ENCODE results near the gene G6PD. TPM values are rescaled to one million over a fixed set of nuclear protein-coding genes. Genes with fewer than 3 reads are reported as not detected.
"Not testable (repeated sequence)": the region's sequence is repeated elsewhere in the genome, so short reads cannot be mapped to it uniquely, and the experiment has no call there.

The G6PD gene
- total and polyA plus RNA-seq, 8 donors: 34.8 to 109 (median 42.0) TPM

DNA sequence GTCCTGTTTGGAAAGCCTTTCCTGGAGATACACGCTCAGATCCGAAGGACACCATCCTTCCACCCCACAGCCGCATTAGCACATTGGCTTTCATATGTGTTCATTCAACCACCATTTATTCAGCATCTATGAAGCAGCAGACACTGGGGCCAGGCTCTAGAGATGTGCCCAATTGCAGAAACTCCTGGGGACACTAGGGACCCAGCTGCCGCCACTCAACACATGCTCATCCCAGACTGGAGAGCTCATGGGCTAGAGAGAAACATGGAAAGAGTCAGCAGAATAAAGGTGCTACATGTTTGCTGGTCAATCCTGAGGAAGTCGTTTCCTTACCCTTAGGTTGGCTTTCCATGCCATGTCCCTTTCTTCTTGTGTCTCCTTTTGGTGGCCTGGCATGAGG lies 45.9 kb upstream of the G6PD start:
- TF ChIP-seq CTCF (IDR thresholded peaks at IDR 0.05): no peak
- H3K27me3 ChIP-seq: no peaks in the 10 kb centered on the region
- H3K36me3 ChIP-seq: no peaks in the 10 kb centered on the region
- intact Hi-C loops (cut with DNase I): no loop called here
- H3K4me3 ChIP-seq: no peak overlapping the region
- no peaks in the 10 kb centered on the region for H3K9me3 ChIP-seq
- no peaks in the 10 kb centered on the region for H3K4me1 ChIP-seq
- H3K27ac ChIP-seq: no peak overlapping the region
- DNase-seq (no peak), ATAC-seq (no peak)

DNA sequence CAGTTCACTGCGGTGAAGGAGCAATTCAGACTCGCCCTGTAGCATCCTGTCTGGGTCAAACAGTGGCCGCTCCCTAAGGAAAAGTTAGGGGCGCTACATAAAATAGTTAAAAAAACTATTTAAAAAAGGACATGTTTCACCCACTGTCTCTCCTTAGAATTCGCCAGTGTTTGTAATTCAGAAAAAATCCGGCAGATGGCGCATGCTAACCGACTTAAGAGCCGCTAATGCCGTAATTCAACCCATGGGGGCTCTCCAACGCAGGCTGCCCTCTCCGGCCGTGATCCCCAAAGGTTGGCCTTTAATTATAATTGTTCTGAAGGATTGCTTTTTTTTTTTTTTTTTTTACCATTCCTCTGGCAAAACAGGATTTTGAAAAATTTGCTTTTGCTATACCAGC lies 43.8 kb upstream of the G6PD start:
- H3K9me3 ChIP-seq; ATAC-seq; intact Hi-C loops (cut with DNase I); H3K36me3 ChIP-seq; DNase-seq; H3K27ac ChIP-seq; H3K4me1 ChIP-seq; H3K27me3 ChIP-seq; H3K4me3 ChIP-seq: not testable (repeated sequence)

- H3K4me1 ChIP-seq; H3K9me3 ChIP-seq; H3K27ac ChIP-seq; H3K4me3 ChIP-seq; H3K27me3 ChIP-seq; intact Hi-C loops (cut with DNase I); ATAC-seq; DNase-seq; H3K36me3 ChIP-seq: not testable (repeated sequence)
Observed at GRCh38 chrX:154584585-154585183, 38.0 kb upstream of the G6PD start, which contains the start of gene CTAG1A. TSS of gene CTAG1A (plus strand) at chrX:154585133. CDS start at chrX:154585207, 74 bp downstream.

DNA sequence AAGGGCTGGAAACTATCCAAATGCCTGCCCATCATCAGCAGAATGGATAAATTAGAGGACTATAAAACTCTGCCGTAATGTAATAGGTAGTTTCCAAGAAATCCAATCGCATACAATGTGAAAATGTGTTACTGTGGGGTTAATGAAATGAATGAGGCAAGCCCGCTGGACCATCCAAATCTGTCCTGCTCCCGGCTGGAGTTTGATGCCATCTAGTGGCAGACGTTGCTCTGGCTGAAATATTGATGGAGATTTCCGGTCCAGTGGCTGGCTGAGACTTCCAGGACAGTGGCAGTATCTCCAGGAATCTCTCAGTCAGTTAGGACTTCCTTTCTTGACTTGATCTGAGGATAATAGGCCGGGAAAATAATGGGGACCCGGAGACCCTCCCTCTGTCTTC lies 36.3 kb upstream of the G6PD start:
- H3K9me3 ChIP-seq; H3K36me3 ChIP-seq; H3K4me1 ChIP-seq; H3K27me3 ChIP-seq; DNase-seq; intact Hi-C loops (cut with DNase I); H3K4me3 ChIP-seq; H3K27ac ChIP-seq: not testable (repeated sequence)
- peak; percentile 78 for ATAC-seq

DNA sequence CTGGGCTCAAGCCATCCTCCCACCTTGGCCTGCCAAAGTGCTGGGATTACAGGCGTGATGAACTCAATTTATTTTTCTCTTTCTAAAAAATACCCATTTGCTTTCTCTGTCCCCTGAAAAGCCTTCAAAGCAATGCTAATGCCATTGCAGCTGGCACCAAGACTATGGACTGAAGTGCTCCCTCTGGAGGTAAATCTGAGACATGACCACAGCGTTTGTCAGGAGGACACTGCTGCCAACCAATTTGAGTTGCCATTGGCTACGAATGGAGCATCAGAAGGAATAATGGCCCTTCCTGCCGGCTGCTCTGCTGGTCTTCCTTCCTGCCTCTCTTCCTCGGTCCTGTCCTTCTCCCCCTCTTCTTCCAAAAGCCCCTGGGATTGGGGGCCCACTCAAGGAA lies 28.4 kb upstream of the G6PD start:
- H3K9me3 ChIP-seq; H3K4me1 ChIP-seq; H3K27ac ChIP-seq; intact Hi-C loops (cut with DNase I); H3K36me3 ChIP-seq; H3K4me3 ChIP-seq; H3K27me3 ChIP-seq; DNase-seq: not testable (repeated sequence)
- ATAC-seq: peak; percentile 80

DNA sequence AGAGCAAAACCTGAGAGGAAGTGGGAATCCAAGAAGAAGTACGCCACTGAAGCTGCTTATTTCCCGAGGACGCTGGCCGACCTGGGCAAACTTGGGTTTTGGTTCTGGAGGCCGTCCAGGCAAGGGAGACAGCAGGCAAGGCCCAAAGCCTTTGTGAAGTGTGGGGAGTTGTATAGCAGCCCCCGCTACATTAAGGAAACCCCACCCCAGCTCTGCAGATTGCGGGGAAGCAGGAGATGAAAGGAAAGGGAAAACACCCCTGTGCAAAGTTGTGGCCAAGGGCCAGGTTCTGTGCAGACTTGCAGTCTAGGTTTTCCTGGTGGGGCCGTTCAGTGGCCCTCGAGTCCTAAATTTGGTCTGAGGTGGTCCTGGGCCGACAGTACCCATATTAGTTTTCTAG lies 26.4 kb upstream of the G6PD start:
- DNase-seq; H3K27ac ChIP-seq; H3K9me3 ChIP-seq; H3K27me3 ChIP-seq; ATAC-seq; H3K4me1 ChIP-seq; H3K4me3 ChIP-seq; intact Hi-C loops (cut with DNase I); H3K36me3 ChIP-seq: not testable (repeated sequence)

- H3K9me3 ChIP-seq; H3K4me1 ChIP-seq; H3K4me3 ChIP-seq; H3K27ac ChIP-seq; intact Hi-C loops (cut with DNase I); H3K36me3 ChIP-seq; ATAC-seq; DNase-seq; H3K27me3 ChIP-seq: not testable (repeated sequence)
Observed at GRCh38 chrX:154570361-154570760, 23.7 kb upstream of the G6PD start.

DNA sequence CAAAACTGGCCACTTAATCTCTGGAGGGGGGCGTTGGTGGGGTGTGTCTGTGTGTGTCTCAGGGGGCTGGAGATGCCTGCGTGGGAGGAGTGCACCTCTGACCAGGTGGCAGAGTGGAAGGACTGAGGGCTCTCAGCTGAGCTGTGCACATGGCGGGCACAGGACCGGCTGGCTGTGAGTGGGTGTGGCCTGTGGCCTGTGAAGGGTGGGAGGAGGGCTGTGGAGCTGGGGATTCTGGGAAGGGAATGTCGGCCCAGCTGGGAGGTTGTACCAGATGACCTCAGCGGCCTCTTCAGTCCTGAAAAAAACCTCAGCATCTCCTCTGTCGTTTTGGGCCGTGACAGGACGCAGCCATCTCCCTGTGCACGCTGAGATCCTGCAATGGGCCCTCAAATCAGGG lies 15.6 kb upstream of the G6PD start:
- DNase-seq; H3K27ac ChIP-seq; H3K4me3 ChIP-seq; H3K27me3 ChIP-seq; H3K4me1 ChIP-seq; H3K9me3 ChIP-seq; intact Hi-C loops (cut with DNase I); H3K36me3 ChIP-seq: not testable (repeated sequence)
- ATAC-seq: peak; percentile 25

GRCh38 chrX:154560326-154560725 lies 13.7 kb upstream of the G6PD start:
- ATAC-seq (peak; percentile 28), DNase-seq (peak in 1 of 4 donors; percentile 1)
- H3K27ac ChIP-seq; H3K4me1 ChIP-seq; intact Hi-C loops (cut with DNase I); H3K4me3 ChIP-seq; H3K27me3 ChIP-seq; H3K9me3 ChIP-seq; H3K36me3 ChIP-seq: not testable (repeated sequence)

DNA sequence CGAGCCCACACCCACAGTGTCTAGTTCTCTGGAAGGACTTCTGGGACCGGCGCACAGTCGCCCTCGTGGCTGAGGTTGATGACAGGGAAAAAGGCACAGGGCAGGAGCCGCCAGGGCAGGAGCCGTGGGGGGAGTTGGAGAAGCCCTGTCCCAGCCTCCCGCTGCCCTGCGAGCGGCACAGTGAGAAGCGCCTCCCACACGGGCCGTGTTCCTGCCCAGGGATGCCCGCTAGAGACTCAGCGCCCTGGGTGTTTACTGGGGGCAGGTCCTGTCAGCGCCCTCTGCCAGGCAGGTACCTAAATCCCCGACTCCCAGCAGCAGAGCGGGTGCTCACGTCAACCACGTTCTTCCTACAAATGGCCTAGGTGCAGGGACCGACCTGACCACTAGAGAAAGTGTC lies 12.2 kb upstream of the G6PD start:
- ATAC-seq; H3K4me3 ChIP-seq; H3K9me3 ChIP-seq; H3K27ac ChIP-seq; H3K27me3 ChIP-seq; intact Hi-C loops (cut with DNase I); H3K4me1 ChIP-seq: not testable (repeated sequence)
- peak in 1 of 4 donors; percentile 6 for DNase-seq
- H3K36me3 ChIP-seq: peaks cover 0 to 17% of the 10 kb centered on the region in 2 donors

- H3K36me3 ChIP-seq: peaks cover 0 to 24% of the 10 kb centered on the region in 2 donors
- H3K4me1 ChIP-seq; H3K27ac ChIP-seq; H3K4me3 ChIP-seq; ATAC-seq; intact Hi-C loops (cut with DNase I); H3K27me3 ChIP-seq; H3K9me3 ChIP-seq: not testable (repeated sequence)
- DNase-seq: peak in 1 of 4 donors; percentile 3
Observed at GRCh38 chrX:154558060-154558690, 11.5 kb upstream of the G6PD start.

DNA sequence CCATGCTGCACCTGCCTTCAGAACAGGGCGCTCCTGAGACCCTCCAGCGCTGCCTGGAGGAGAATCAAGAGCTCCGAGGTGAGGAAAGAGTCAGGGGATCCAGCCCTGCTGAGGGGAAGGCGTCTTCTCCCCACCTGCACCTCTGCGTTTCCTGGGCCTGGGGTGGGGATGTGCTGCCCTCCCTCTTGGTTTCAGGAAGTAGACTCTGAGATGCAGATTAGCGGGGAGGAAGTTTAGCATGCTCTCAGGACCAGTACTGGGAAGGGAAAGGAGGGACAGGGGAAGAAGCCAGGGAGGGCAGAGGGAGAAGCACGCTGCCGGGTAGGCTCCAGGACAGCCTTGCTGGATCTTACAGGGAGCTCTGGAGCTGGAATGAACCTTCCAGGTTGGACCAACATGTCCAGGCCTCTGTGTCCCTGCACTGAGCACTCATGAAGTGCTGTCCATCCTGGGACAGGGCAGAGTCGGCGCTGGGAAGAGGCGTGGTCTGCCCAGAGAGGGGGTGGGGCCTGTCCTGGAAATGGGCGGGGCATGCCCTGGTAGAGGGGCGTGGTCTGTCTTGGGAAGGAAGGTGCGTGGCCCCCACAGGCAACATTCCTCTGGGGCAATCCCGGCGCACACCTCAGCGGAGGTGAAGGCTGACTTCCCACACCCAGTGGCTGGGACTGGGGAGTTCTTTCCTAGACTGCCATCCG lies 5.6 kb upstream of the G6PD start:
- H3K27me3 ChIP-seq; H3K9me3 ChIP-seq; ATAC-seq; H3K4me3 ChIP-seq; intact Hi-C loops (cut with DNase I): not testable (repeated sequence)
- H3K27ac ChIP-seq: peak overlapping the region in 1 of 2 donors; percentile 37
- peak in 1 of 4 donors; percentile 22 for DNase-seq
- H3K4me1 ChIP-seq: peaks cover 0 to 25% of the 10 kb centered on the region in 2 donors
- H3K36me3 ChIP-seq: peaks cover 0 to 28% of the 10 kb centered on the region in 2 donors

Data from left lung (tissue), 10 donors.